ENCODE data around the gene SHROOM1.

- no peak for TF ChIP-seq CTCF (IDR thresholded peaks at IDR 0.05; ENCODE audit: extremely low read depth in 1 of 2, insufficient read depth in 1 of 2, low read depth in 1 of 2, low read length in 2 of 2)
- TF ChIP-seq EZH2 (IDR thresholded peaks at IDR 0.05; ENCODE audit: borderline replicate concordance, low read depth, low read length, severe bottlenecking), result no peak
- peak; percentile 38 for TF ChIP-seq FOS (IDR thresholded peaks at IDR 0.05; ENCODE audit: borderline replicate concordance, insufficient read depth, low read length)
- TF ChIP-seq POLR2A (IDR thresholded peaks at IDR 0.05; ENCODE audit: low read depth, low read length), result no peak
Observed at GRCh38 chr5:132839426-132840301, 9.2 kb upstream of the SHROOM1 start.
